Activated naive CD8-positive, alpha-beta T cell treated with anti-CD3 and anti-CD28 coated beads for 36 hours (primary cell): ENCODE results near the gene PCNT. TPM values are rescaled to one million over a fixed set of nuclear protein-coding genes. Genes with fewer than 3 reads are reported as not detected.
"Not testable (repeated sequence)": the region's sequence is repeated elsewhere in the genome, so short reads cannot be mapped to it uniquely, and the experiment has no call there.

Source experiments
- DNase-seq: peaks from one replicate; pipeline ENCODE4 v3.0.0; 2021
- H3K27ac Mint-ChIP-seq: one replicate; pipeline ENCODE4 v1.8.0; 2022; ENCODE audit warnings: mild to moderate bottlenecking, moderate library complexity, mixed read lengths
- H3K27me3 Mint-ChIP-seq: one replicate; pipeline ENCODE4 v1.8.0; 2022; ENCODE audit warnings: mild to moderate bottlenecking, mixed read lengths
- H3K36me3 Mint-ChIP-seq: one replicate; pipeline ENCODE4 v1.8.0; 2021; ENCODE audit warnings: mild to moderate bottlenecking, mixed read lengths
- H3K4me1 Mint-ChIP-seq: one replicate; pipeline ENCODE4 v1.8.0; 2021; ENCODE audit warnings: mixed read lengths
- H3K4me3 Mint-ChIP-seq: one replicate; pipeline ENCODE4 v1.8.0; 2022; ENCODE audit warnings: mild to moderate bottlenecking, moderate library complexity, mixed read lengths
- H3K9me3 Mint-ChIP-seq: one replicate; pipeline ENCODE4 v1.8.0; 2022; ENCODE audit warnings: mixed read lengths
- total RNA-seq, 2 experiments: library from RNA; stranded (reverse); gene quantifications; one replicate each; pipeline ENCODE4 v1.2.3, GENCODE V29; 2021

Gene PCNT
- total RNA-seq, 2 experiments from 2014 or later: 49.4 to 53.4 TPM

DNA sequence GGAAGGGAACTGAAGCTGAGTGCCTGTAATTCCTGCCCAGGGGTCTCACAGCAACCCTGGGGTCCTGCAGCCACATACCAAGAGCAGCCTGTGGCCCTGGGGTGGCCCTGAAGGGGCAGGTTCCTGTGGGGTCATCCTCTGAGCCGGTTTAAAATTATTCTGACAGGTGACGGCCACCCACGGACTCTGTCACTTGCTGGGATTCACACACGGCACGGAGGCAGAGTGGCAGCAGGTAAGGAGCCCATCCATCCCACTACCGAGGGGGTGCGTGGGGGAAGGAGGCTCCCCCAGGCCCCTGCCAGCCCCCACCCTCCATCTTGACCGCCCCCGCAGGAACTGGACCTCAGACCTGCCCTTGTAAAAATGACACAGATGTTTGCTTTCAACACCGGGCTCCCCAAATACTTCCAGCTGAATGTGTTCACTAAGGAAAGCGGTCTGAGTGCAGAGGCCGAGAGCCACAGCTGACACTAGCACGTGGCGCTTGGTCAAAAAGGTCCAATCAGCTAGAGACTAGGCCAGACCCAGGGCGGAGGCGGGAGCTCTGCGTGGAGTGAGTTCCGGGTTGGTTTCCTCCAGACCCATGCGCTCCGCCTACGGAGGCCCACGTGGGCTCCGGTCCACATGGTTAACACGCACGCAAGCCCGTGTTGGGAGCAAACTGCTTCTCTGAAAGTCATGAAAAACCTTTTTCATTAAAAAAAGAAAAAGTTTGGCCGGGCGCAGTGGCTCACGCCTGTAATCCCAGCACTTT is 27.8 kb upstream of the PCNT start:
- Mint-ChIP-seq H3K27me3 (peaks cover 10% of the 10 kb centered on the region), H3K4me1 (peaks cover 3% of the 10 kb centered on the region), H3K4me3 (peak overlapping the region; percentile 37), H3K36me3 (peaks cover 27% of the 10 kb centered on the region), H3K27ac (peak overlapping the region; percentile 77), H3K9me3 (no peaks in the 10 kb centered on the region)
- DNase-seq: peak; percentile 72

DNA sequence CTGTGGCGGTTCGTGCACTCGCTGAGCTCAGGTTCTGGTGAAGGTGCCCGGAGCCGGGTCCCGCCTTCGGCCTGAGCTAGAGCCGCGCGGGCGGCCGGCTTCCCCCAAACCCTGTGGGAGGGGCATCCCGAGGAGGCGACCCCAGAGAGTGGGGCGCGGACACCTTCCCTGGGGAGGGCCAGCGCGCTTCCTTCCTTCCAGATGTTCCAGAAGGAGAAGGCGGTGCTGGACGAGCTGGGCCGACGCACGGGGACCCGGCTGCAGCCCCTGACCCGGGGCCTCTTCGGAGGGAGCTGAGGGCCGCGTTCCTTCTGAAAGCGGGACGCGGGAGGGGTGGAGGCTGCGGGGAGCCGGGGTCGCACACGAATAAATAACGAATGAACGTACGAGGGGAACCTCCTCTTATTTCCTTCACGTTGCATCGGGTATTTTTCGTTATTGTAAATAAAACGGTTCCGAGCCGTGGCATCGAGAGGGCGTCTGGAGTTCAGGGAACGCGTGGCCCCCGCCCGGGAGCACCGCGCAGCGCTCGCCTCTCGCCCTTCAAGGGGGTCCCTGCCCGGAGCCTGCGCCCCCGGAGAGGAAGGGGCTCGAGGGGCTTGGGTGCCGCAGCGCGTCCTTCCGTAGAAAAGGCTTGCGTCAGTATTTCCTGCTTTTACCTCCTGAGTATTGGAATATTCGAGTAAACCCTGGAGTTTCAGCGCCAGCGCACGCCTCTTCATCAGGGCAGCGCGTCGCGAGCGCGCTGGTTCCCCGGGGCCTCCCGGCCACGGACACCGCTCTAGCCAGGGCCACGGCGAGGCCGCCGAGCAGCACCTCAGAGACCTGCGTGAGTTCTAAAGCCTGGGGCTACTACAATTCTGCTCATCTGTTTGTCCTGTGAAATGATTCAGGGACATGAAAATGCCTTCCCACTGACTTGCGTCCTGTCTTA is 26.4 kb upstream of the PCNT start:
- Mint-ChIP-seq H3K4me1 (peaks cover 3% of the 10 kb centered on the region), H3K4me3 (peak overlapping the region; percentile 64), H3K36me3 (peaks cover 21% of the 10 kb centered on the region), H3K9me3 (no peaks in the 10 kb centered on the region), H3K27me3 (peaks cover 10% of the 10 kb centered on the region), H3K27ac (peak overlapping the region; percentile 48)
- peak; percentile 16 for DNase-seq

DNA sequence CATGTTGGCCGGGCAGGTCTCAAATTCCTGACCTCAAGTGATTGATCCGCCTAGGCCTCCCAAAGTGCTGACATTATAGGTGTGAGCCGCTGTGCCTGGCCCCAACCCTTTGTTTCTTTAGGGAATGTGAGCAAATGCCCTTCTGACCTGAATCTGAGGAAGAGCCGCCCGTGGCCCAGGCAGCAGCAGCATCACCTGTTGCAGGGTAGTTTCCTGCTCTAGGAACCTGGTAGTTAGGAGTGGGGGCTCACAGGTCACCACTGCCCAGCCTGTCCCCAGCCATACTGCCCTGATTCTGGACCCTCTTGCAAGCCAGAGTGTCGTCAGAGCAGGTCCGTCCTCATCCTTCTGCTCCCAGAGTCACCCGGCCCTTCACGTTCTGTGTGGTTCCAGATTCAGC is 24.8 kb upstream of the PCNT start:
- peaks cover 3% of the 10 kb centered on the region for H3K4me1 Mint-ChIP-seq
- DNase-seq: no peak
- H3K27ac Mint-ChIP-seq: no peak overlapping the region
- H3K27me3 Mint-ChIP-seq: peaks cover 10% of the 10 kb centered on the region
- no peak overlapping the region for H3K4me3 Mint-ChIP-seq
- peaks cover 21% of the 10 kb centered on the region for H3K36me3 Mint-ChIP-seq
- no peaks in the 10 kb centered on the region for H3K9me3 Mint-ChIP-seq

GRCh38 chr21:46301759-46302158 is 22.2 kb upstream of the PCNT start:
- Mint-ChIP-seq H3K4me3 (no peak overlapping the region), H3K27ac (no peak overlapping the region), H3K9me3 (no peaks in the 10 kb centered on the region), H3K36me3 (peaks cover 27% of the 10 kb centered on the region), H3K4me1 (peaks cover 3% of the 10 kb centered on the region), H3K27me3 (peaks cover 9% of the 10 kb centered on the region)
- no peak for DNase-seq

- peaks cover 17% of the 10 kb centered on the region for H3K36me3 Mint-ChIP-seq
- DNase-seq: no peak
- H3K27ac Mint-ChIP-seq: no peak overlapping the region
These were observed 19.5 kb upstream of the PCNT start for GRCh38 chr21:46304437-46304836.

GRCh38 chr21:46304955-46305354 is 19.0 kb upstream of the PCNT start:
- DNase-seq: no peak
- Mint-ChIP-seq H3K4me1 (peaks cover 3% of the 10 kb centered on the region), H3K9me3 (no peaks in the 10 kb centered on the region), H3K4me3 (no peak overlapping the region), H3K36me3 (peaks cover 14% of the 10 kb centered on the region), H3K27ac (no peak overlapping the region), H3K27me3 (no peaks in the 10 kb centered on the region)

More at GRCh38 chr21:46304437-46304836, 19.5 kb upstream of the PCNT start:
- no peaks in the 10 kb centered on the region for H3K9me3 Mint-ChIP-seq
- no peak overlapping the region for H3K4me3 Mint-ChIP-seq
- H3K27me3 Mint-ChIP-seq: no peaks in the 10 kb centered on the region
- peaks cover 3% of the 10 kb centered on the region for H3K4me1 Mint-ChIP-seq

DNA sequence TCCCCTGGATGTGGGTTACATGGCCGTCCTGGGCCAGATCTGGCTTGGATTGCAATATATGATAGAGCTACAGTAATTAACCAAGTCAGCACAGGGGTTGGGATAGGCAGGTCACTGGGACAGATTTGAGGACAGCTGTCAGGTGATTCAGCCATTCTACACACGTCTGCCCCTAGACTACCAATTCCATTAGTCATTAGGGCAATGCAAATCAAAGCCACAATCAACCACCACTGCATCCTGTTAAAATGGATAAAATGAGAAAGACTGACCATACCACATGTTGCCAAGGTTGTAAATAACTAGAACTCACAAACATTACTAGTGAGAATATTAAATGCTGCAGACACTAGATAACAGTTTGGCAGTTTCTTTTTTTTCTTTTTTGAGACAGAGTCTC is 16.3 kb upstream of the PCNT start:
- Mint-ChIP-seq H3K4me3 (no peak overlapping the region), H3K9me3 (no peaks in the 10 kb centered on the region), H3K27me3 (no peaks in the 10 kb centered on the region), H3K27ac (no peak overlapping the region), H3K36me3 (peaks cover 22% of the 10 kb centered on the region), H3K4me1 (peaks cover 3% of the 10 kb centered on the region)
- DNase-seq: no peak

DNA sequence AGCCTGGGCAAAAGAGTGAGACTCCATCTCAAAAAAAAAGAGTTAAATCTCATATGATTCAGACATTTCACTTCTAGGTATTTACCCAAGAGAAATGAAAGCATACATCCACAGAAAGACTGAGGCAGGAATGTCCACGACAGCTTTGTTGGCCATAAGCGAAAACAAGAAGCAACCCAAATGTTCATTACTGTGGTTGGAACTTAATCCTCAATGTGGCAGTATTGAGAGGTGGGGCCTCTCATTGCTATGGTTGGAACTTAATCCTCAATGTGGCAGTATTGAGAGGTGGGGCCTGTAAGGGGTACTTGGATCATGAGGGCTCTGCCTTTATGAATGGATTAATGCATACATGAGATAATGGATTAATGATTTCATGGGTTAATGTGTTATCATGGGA is 15.5 kb upstream of the PCNT start:
- no peak overlapping the region for H3K27ac Mint-ChIP-seq
- H3K36me3 Mint-ChIP-seq: peaks cover 24% of the 10 kb centered on the region
- DNase-seq: no peak
- H3K4me3 Mint-ChIP-seq: no peak overlapping the region
- H3K4me1 Mint-ChIP-seq: peaks cover 3% of the 10 kb centered on the region
- H3K27me3 Mint-ChIP-seq: no peaks in the 10 kb centered on the region
- no peaks in the 10 kb centered on the region for H3K9me3 Mint-ChIP-seq

GRCh38 chr21:46310260-46310659 is 13.7 kb upstream of the PCNT start:
- H3K4me3 Mint-ChIP-seq, H3K9me3 Mint-ChIP-seq, H3K27ac Mint-ChIP-seq, H3K27me3 Mint-ChIP-seq, H3K4me1 Mint-ChIP-seq, DNase-seq: not testable (repeated sequence)
- peaks cover 18% of the 10 kb centered on the region for H3K36me3 Mint-ChIP-seq

DNA sequence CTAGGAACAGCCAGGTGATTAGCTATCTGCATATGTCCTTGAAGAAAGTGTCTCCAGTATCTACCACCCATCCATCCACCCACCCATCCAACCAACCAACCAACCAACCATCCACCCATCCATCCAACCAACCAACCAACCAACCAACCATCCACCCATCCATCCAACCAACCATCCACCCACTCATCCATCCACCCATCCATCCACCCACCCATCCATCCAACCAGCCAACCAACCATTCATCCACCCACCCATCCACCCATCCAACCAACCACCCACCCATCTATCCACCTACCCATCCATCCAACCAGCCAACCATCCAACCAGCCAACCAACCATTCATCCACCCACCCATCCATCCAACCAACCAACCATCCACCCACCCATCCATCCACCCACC is 12.4 kb upstream of the PCNT start:
- Mint-ChIP-seq H3K4me3 (no peak overlapping the region), H3K27me3 (no peaks in the 10 kb centered on the region), H3K9me3 (no peaks in the 10 kb centered on the region), H3K4me1 (peaks cover 3% of the 10 kb centered on the region), H3K36me3 (peaks cover 18% of the 10 kb centered on the region), H3K27ac (no peak overlapping the region)
- no peak for DNase-seq

DNA sequence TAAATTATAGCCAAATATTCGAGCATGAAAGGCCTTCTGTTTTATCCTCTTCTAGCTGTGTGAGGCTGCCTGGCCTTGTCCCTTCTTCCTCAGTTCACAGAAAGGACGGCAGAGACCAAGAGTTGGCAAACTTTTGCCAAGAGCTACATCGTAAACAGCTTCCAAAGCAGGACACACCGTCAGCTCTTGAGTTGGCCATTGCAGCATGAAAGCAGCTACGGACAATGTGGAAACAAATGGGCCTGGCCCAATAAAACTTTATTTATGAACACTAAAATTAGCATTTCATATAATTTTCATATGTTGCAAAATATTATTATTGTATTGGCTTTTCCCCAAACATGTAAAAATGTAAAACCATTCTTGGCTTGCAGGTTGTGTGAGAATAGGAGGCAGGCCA is 11.0 kb upstream of the PCNT start:
- peaks cover 18% of the 10 kb centered on the region for H3K36me3 Mint-ChIP-seq
- H3K9me3 Mint-ChIP-seq: no peaks in the 10 kb centered on the region
- no peaks in the 10 kb centered on the region for H3K27me3 Mint-ChIP-seq
- H3K27ac Mint-ChIP-seq: no peak overlapping the region
- H3K4me1 Mint-ChIP-seq: no peaks in the 10 kb centered on the region
- DNase-seq: no peak
- no peak overlapping the region for H3K4me3 Mint-ChIP-seq

DNA sequence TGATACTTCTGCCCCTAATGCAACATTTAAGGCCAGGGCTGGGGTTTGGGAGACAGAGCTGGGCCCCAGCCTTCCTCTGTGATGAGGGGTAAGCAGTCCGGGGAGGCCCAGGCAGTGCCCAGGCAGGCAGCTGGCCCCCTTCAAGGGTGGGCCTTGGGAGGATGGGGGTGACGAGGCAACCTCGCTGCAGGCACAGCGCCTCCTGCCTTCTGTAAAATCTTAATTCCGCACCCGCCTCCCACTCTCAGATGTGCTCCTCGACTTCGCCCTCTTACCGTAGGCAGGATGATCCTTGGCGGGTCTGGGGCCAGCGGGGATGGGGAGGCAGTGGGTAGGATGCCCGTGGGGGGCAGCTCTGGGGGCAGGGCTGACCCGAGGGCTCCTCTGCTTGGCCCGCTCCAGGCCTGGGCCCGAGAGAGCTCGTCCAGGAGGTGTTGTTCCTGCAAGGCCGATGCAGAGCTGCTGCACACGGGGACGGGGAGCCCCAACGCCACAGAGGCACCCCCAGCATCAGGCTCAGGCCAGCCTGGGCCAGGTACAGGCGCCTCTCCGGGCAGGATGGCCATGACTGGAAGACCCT is 9.4 kb upstream of the PCNT start:
- Mint-ChIP-seq H3K4me1 (no peaks in the 10 kb centered on the region), H3K4me3 (no peak overlapping the region), H3K27me3 (no peaks in the 10 kb centered on the region), H3K27ac (no peak overlapping the region), H3K36me3 (peaks cover 18% of the 10 kb centered on the region), H3K9me3 (no peaks in the 10 kb centered on the region)
- no peak for DNase-seq

DNA sequence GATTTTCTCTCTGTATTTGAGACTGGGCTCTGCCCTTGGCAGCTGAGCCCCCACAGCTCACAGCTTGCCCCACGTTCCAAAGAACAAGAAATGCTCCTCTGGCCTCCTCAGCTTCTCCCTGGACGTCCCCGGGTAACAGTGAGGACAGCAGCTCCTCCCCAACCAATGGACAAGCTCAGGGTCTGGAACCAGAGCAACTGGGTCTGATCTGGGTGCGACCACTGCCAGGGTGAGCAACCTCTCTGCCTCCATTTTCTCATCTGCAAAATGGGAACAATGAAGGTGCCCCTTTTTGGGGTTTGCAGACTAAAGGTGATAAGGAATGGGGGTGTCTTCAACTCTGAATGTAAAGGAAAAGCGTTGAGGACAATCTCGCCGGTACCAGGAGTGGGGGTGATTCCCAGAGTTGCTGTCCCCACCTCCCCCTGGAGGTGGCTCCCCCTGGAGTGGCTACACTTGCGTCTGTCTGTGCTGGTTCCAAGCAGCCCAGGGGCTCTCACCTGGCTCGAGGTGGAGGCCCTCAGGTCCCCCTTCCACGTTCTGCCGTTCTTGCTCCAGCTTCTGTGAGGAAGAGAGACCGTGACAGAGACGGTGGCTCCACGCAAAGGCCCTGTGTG is 7.1 kb upstream of the PCNT start:
- Mint-ChIP-seq H3K36me3 (peaks cover 22% of the 10 kb centered on the region), H3K4me1 (peaks cover 13% of the 10 kb centered on the region), H3K9me3 (no peaks in the 10 kb centered on the region), H3K27me3 (no peaks in the 10 kb centered on the region), H3K27ac (no peak overlapping the region), H3K4me3 (no peak overlapping the region)
- DNase-seq: no peak

- no peaks in the 10 kb centered on the region for H3K27me3 Mint-ChIP-seq
- no peaks in the 10 kb centered on the region for H3K9me3 Mint-ChIP-seq
- peaks cover 28% of the 10 kb centered on the region for H3K36me3 Mint-ChIP-seq
- H3K4me3 Mint-ChIP-seq: no peak overlapping the region
- no peak for DNase-seq
- peaks cover 16% of the 10 kb centered on the region for H3K4me1 Mint-ChIP-seq
- H3K27ac Mint-ChIP-seq: no peak overlapping the region
These were observed 6.1 kb upstream of the PCNT start for GRCh38 chr21:46317710-46318463.
